ENCODE results near the gene GSG1. TPM values are rescaled to one million over a fixed set of nuclear protein-coding genes. Genes with fewer than 3 reads are reported as not detected.

GSG1 gene
- total and polyA plus RNA-seq, 2 of the 8 experiments (the other 6 are each of a cell fraction or from before 2014, with no cell fraction given) = 0.89 to 1.4 TPM

GRCh38 chr12:13094367-13094766 lies 9.1 kb downstream of the GSG1 start:
- H2BK5ac ChIP-seq (ENCODE audit: low read depth, low read length) = no peak overlapping the region
- H3K79me2 ChIP-seq (ENCODE audit: control insufficient read depth in 1 of 2, insufficient read depth in 2 of 2, low read length in 2 of 2) = no peaks in the 10 kb centered on the region
- no peaks in the 10 kb centered on the region for H3K23me2 ChIP-seq (ENCODE audit: low read depth, low read length)
- no peak overlapping the region for H4K5ac ChIP-seq (ENCODE audit: insufficient read length, low read depth, low read length)
- no peak overlapping the region for H2AK5ac ChIP-seq (ENCODE audit: low read depth, low read length)
- no peaks in the 10 kb centered on the region for H4K20me1 ChIP-seq (replicated peaks in 1 of 2; ENCODE audit: control insufficient read depth in 1 of 2, insufficient read depth in 2 of 2, low read length in 2 of 2)
- H3K27me3 ChIP-seq (replicated peaks in 1 of 4; ENCODE audit: control insufficient read depth in 3 of 4, extremely low read depth in 1 of 4, insufficient read depth in 3 of 4, low read length in 3 of 4) = no peaks in the 10 kb centered on the region
- H2BK20ac ChIP-seq (ENCODE audit: low read length) = no peak overlapping the region
- H3K4me2 ChIP-seq (ENCODE audit: insufficient read depth in 1 of 2, low read depth in 2 of 2, low read length in 2 of 2) = no peak overlapping the region
- H2BK12ac ChIP-seq (ENCODE audit: low read depth, low read length) = no peak overlapping the region
- no peak overlapping the region for H3K56ac ChIP-seq (replicated peaks; ENCODE audit: insufficient read length, low read depth, low read length)
- H3K27ac ChIP-seq (ENCODE audit: low read depth, low read length) = no peak overlapping the region
- no peak overlapping the region for H3K9ac ChIP-seq (replicated peaks in 1 of 4; ENCODE audit: extremely low read depth in 1 of 4, low read depth in 3 of 4, low read length in 3 of 4)
- H3K79me1 ChIP-seq (ENCODE audit: low read depth, low read length) = no peaks in the 10 kb centered on the region
- H3K18ac ChIP-seq (ENCODE audit: extremely low read depth, low read length) = no peak overlapping the region
- H3K4me3 ChIP-seq (ENCODE audit: extremely low read depth in 1 of 4, insufficient read depth in 2 of 4, low read depth in 3 of 4, low read length in 4 of 4) = no peak overlapping the region
- DNase-seq (ENCODE audit: low read depth in 1 of 2, low spot score in 2 of 2) (no peak), FAIRE-seq (no peak)
- peaks cover 2 to 9% (median 8%) of the 10 kb centered on the region in 4 experiments for H3K4me1 ChIP-seq (replicated peaks in 1 of 4; ENCODE audit: control insufficient read depth in 3 of 4, insufficient read depth in 4 of 4, low read length in 3 of 4)
- no peak overlapping the region for H4K8ac ChIP-seq (ENCODE audit: extremely low read depth, insufficient read depth, low read length)
- H3K23ac ChIP-seq (ENCODE audit: insufficient read length) = no peak overlapping the region
- WGBS, 2 experiments (ENCODE audit: extremely low coverage in 1 of 2, insufficient coverage in 1 of 2, insufficient read length in 1 of 2, insufficient replicate concordance in 2 of 2, low coverage in 1 of 2, low lambda C conversion rate in 2 of 2, missing lambda C conversion rate in 1 of 2) = 96% methylated on average over 3 of the region's 3 CpGs; no CpG with 5 or more reads in 1 of the 2 experiments
- no peak overlapping the region for H4K91ac ChIP-seq (replicated peaks; ENCODE audit: insufficient read length, low read length)
- no peak overlapping the region for H2BK120ac ChIP-seq (replicated peaks; ENCODE audit: low read depth, low read length)
- H3K9me3 ChIP-seq (ENCODE audit: insufficient read depth in 2 of 2, low read depth in 1 of 2, low read length in 1 of 2) = no peaks in the 10 kb centered on the region
- no peaks in the 10 kb centered on the region for H3K36me3 ChIP-seq (ENCODE audit: control insufficient read depth in 2 of 4, insufficient read depth in 4 of 4, low read length in 3 of 4)
- H2BK15ac ChIP-seq (ENCODE audit: low read length) = no peak overlapping the region
- no peak overlapping the region for H2AFZ ChIP-seq (ENCODE audit: low read length)
- no peak overlapping the region for H3K14ac ChIP-seq (ENCODE audit: insufficient read length)
- H3K4ac ChIP-seq (replicated peaks; ENCODE audit: insufficient read length, low read depth, low read length) = no peak overlapping the region
- TF ChIP-seq YY1 (IDR thresholded peaks at IDR 0.05; ENCODE audit: low read depth, low read length) (no peak), PHF8 (conservative IDR thresholded peaks at IDR 0.05; ENCODE audit: low read depth, low read length) (no peak), SAP30 (IDR thresholded peaks at IDR 0.05; ENCODE audit: insufficient read depth, insufficient replicate concordance, low read length) (no peak), TEAD4 (IDR thresholded peaks at IDR 0.05; ENCODE audit: low read depth, low read length) (no peak), POLR2A (IDR thresholded peaks at IDR 0.05; ENCODE audit: control extremely low read depth in 1 of 2, low read depth in 2 of 2, low read length in 2 of 2) (no peak), HDAC6 (IDR thresholded peaks at IDR 0.05; ENCODE audit: low read depth, low read length) (no peak), EGR1 (IDR thresholded peaks at IDR 0.05; ENCODE audit: borderline replicate concordance, low read depth, low read length) (no peak), KDM1A (IDR thresholded peaks at IDR 0.05; ENCODE audit: borderline replicate concordance, low read length) (no peak), SUZ12 (IDR thresholded peaks at IDR 0.05; ENCODE audit: low read length) (no peak), CHD2 (IDR thresholded peaks at IDR 0.05; ENCODE audit: low read length) (no peak), NRF1 (IDR thresholded peaks at IDR 0.05; ENCODE audit: low read depth, low read length) (no peak)
- ChIA-PET CTCF (ENCODE audit: partially characterized antibody) (interaction anchor here (1.0 to 4.8 kb wide), 4 partner anchors 15 to 178 kb away, joined by 3 to 14 read pairs (median 6); no protein-coding TSS in a partner anchor), POLR2A (ENCODE audit: partially characterized antibody) (interaction anchor here (0.7 to 1.6 kb wide), 4 partner anchors 8 to 51 kb away, joined by 3 to 5 read pairs (median 3); partner anchors contain the start of gene FAM234B)

Data from H1 (cell line).